ENCODE data around the gene TEX29.
A peak's percentile ranks its signal among the peaks of the same experiment; 100 is the strongest.

TEX29 gene

DNA sequence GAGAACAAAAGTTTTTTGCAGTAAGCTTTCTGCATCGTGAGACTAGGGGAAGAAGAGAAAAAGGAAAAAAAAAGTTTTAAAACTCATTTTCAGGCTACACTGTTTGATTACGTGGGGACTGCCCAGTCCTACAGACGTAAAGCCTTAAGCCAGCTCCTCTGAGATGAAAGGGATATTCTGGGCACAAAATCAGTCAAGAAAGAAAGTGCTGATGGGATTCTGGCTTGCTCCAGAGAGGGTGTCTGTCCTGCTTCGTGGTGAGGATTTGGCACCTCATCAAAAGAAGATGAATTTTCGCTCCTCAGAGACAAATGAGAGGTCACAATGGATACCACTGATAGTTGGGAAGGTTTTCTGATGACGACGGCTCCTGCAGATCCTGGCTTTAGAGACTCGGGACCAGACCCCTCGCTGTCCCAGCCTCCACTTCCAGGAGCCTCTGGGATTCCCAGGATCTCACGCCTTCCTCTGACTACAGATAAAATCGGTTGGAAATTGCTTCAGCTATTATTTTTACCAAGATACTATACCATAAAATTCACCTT is 9.7 kb downstream of the TEX29 start:
- H3K9me3 ChIP-seq, result no peaks in the 10 kb centered on the region
- in situ Hi-C loops (cut with MboI; ENCODE audit: low sequenced_read_pairs), result no loop called here
- H3K4me3 ChIP-seq, result no peak overlapping the region
- peaks cover 11% of the 10 kb centered on the region for H3K27me3 ChIP-seq (ENCODE audit: low read depth)
- no peaks in the 10 kb centered on the region for H3K4me1 ChIP-seq
- no peak for DNase-seq (ENCODE audit: low spot score in 2 of 2)
- H3K36me3 ChIP-seq (replicated peaks), result no peaks in the 10 kb centered on the region

DNA sequence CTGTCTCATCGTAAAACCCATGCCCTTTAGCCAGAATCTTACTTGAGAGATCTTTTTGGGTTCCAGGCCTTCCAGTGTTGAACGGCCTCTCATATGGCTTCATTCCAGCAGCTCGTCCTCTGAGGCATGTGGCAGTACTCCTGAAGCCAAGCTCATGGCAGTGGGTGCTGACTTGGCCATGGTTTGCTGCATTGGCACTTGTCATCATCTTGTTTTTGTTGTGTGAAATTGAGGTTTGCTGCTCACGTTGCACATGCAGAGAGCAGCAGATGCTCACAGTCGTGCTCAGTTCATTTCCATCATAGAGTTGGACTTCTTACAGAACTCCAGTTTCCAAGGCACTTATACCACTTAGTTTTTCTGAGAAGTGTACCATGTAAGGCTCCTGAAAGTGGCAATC is 14.9 kb downstream of the TEX29 start:
- peaks cover 11% of the 10 kb centered on the region for H3K27me3 ChIP-seq (ENCODE audit: low read depth)
- no peaks in the 10 kb centered on the region for H3K9me3 ChIP-seq
- peaks cover 10% of the 10 kb centered on the region for H3K4me1 ChIP-seq
- no peak for DNase-seq (ENCODE audit: low spot score in 2 of 2)
- H3K36me3 ChIP-seq (replicated peaks), result no peaks in the 10 kb centered on the region
- no peak overlapping the region for H3K4me3 ChIP-seq
- in situ Hi-C loops (cut with MboI; ENCODE audit: low sequenced_read_pairs), result no loop called here

DNA sequence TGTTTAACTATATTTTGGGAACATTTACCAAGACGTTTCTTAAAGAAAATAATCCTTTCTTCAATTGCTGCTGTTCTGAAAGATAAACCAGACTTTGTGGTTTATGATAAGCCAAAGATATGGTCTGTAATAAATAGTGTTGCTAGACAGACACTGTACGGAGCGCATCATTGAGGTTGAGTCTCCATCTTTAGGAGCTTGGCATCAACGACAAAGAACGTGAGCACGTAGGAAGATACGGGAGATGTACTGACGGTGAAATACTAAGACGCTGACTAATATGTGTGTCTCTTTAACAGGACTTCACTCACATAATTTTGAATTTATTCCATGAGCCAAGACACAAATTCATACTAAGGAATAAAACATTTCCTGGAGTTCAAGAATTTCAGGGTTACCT is 16.2 kb downstream of the TEX29 start:
- in situ Hi-C loops (cut with MboI; ENCODE audit: low sequenced_read_pairs), result no loop called here
- Histone ChIP-seq H3K9me3 (no peaks in the 10 kb centered on the region), H3K4me3 (no peak overlapping the region), H3K27me3 (ENCODE audit: low read depth) (peaks cover 11% of the 10 kb centered on the region), H3K4me1 (peaks cover 10% of the 10 kb centered on the region), H3K36me3 (replicated peaks) (no peaks in the 10 kb centered on the region)
- DNase-seq (ENCODE audit: low spot score in 2 of 2), result peak in 1 of 2 experiments; percentile 1

DNA sequence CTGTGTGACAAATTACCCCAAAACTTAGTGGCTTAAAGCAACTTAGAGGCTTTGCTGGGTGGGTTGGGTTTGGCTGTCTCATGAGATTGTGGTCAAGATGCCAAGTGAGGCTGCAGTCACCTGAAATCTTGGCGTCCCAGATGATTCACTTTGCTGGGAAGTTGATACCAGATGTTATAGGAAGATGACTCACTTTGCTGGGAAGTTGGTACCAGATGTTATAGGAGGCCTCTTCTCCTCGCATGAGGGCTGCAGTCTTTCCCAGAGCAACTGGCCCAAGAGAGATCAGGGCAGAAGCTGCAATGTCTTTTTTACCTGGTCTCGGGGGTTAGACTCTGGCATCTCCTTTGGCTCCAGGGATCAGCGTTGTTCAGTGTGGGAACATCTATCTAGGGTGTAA is 16.8 kb downstream of the TEX29 start:
- Histone ChIP-seq H3K27me3 (ENCODE audit: low read depth) (peaks cover 11% of the 10 kb centered on the region), H3K9me3 (no peaks in the 10 kb centered on the region), H3K4me1 (peaks cover 10% of the 10 kb centered on the region), H3K4me3 (no peak overlapping the region), H3K36me3 (replicated peaks) (no peaks in the 10 kb centered on the region)
- no peak for DNase-seq (ENCODE audit: low spot score in 2 of 2)
- in situ Hi-C loops (cut with MboI; ENCODE audit: low sequenced_read_pairs), result no loop called here

DNA sequence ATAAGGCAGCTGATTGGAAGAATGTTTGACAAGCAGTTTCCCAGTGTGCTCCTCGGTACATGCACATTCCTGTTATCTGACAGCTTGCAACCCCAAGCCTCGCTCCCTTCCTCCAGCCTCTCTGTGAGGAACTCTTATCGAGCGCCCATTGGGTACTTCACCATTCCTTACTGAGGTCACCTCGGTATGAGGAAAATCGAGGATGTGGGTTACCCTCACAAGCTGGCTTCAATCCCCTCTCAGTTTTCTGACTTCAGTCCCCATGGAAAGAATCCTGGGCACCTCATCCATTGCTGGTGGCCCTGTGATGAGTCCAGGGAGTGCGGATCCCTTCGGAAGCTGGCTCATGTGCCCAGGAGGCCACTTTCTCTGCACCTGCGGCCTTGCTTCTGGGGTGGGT is 17.3 kb downstream of the TEX29 start:
- in situ Hi-C loops (cut with MboI; ENCODE audit: low sequenced_read_pairs), result no loop called here
- Histone ChIP-seq H3K27me3 (ENCODE audit: low read depth) (peaks cover 7% of the 10 kb centered on the region), H3K36me3 (replicated peaks) (no peaks in the 10 kb centered on the region), H3K4me3 (no peak overlapping the region), H3K4me1 (peaks cover 10% of the 10 kb centered on the region), H3K9me3 (no peaks in the 10 kb centered on the region)
- peak in 1 of 2 experiments; percentile 3 for DNase-seq (ENCODE audit: low spot score in 2 of 2)

DNA sequence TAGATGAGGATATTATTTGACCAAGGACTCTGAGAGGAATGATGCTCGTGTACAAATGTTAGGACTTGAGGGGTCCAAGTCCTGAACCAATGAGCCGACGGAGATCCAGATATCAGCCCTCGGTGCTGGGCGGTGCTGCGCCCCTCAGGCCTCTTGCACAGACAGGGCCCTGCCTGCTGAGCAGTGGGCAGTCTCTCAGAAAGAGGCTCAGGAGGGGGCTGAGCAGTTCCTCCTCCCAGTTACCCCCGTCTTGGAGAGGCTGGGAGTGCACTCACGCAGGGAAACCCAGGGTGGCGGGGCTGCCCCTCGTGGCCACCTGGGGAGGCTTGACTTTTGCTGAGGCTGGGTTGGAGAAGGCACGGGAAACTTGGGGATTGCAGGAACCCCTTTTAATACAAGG is 18.4 kb downstream of the TEX29 start:
- H3K4me3 ChIP-seq, result no peak overlapping the region
- peak in 1 of 2 experiments; percentile 5 for DNase-seq (ENCODE audit: low spot score in 2 of 2)
- H3K36me3 ChIP-seq (replicated peaks), result no peaks in the 10 kb centered on the region
- peaks cover 2% of the 10 kb centered on the region; the same call in 1 of the 2 replicates for H3K27me3 ChIP-seq (ENCODE audit: low read depth)
- H3K4me1 ChIP-seq, result peaks cover 10% of the 10 kb centered on the region
- H3K9me3 ChIP-seq, result no peaks in the 10 kb centered on the region
- in situ Hi-C loops (cut with MboI; ENCODE audit: low sequenced_read_pairs), result no loop called here

DNA sequence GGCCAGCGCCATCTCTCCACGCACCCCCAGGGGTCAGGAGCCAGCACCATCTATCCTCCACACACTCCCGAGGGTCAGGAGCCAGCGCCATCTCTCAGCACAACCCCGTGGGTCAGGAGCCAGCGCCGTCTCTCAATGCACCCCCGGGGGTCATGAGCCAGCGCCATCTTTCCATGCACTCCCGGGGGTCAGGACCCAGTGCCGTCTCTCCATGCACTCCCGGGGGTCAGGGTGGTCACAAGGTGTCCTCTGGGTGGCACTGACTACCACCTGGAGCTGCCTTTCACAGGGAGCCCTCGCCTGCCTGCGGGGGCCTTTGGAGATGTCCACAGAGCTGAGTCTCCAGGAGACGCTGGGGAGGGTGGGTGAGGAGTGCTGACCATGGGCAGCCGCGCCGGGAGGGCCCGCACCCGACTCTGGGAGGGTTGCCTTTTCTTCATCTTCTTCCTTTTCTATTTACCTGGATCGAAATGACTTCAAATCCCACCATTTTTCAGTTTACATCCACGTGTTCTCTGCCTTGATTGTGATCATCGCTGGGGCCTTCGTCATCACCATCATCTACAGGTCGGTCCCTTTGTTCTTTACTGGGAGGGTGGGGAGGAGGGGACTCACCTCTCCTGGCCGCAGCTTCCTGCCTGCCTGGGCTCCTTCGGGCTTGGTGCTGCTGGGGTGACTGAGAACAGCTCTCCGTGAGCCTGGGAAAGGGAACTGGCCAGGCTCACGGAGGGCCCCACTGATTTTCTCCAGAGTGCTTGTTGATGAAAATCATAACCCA is 19.1 kb downstream of the TEX29 start:
- Histone ChIP-seq H3K4me3 (no peak overlapping the region), H3K36me3 (replicated peaks) (no peaks in the 10 kb centered on the region), H3K4me1 (peaks cover 10% of the 10 kb centered on the region), H3K27me3 (ENCODE audit: low read depth) (peaks cover 4% of the 10 kb centered on the region; the same call in 1 of the 2 replicates), H3K9me3 (no peaks in the 10 kb centered on the region)
- in situ Hi-C loops (cut with MboI; ENCODE audit: low sequenced_read_pairs), result loop anchor here (5.0 kb wide), 1 partner anchor 53 kb away; no protein-coding TSS in a partner anchor
- peak in 1 of 2 experiments; percentile 0 for DNase-seq (ENCODE audit: low spot score in 2 of 2)

DNA sequence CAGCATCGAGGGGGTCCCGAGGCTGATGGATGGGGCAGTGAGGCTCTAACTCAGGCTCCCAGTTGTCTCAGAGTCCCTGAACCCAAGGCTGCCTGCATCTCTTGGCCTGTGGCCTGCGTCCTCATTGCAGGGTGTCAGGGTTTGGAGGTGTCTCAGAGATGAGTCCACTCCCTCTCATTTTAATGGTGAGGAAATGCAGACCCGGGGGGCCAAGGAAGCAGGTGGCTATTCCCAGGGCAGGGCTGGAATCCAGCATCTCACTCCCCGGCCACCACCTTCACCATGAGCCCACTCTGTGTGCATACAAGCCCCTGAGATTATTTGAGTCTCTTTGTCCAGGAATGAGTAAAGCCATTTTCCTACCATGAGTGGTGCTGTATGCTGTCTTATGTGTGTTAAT is 21.4 kb downstream of the TEX29 start:
- Histone ChIP-seq H3K9me3 (no peaks in the 10 kb centered on the region), H3K36me3 (replicated peaks) (no peaks in the 10 kb centered on the region), H3K4me3 (no peak overlapping the region), H3K4me1 (peaks cover 1% of the 10 kb centered on the region), H3K27me3 (ENCODE audit: low read depth) (0 out of 2 replicates have a peak, but pooled peaks cover 2% of the 10 kb centered on the region)
- in situ Hi-C loops (cut with MboI; ENCODE audit: low sequenced_read_pairs), result loop anchor here (5.0 kb wide), 1 partner anchor 50 kb away; no protein-coding TSS in a partner anchor
- DNase-seq (ENCODE audit: low spot score in 2 of 2), result no peak

DNA sequence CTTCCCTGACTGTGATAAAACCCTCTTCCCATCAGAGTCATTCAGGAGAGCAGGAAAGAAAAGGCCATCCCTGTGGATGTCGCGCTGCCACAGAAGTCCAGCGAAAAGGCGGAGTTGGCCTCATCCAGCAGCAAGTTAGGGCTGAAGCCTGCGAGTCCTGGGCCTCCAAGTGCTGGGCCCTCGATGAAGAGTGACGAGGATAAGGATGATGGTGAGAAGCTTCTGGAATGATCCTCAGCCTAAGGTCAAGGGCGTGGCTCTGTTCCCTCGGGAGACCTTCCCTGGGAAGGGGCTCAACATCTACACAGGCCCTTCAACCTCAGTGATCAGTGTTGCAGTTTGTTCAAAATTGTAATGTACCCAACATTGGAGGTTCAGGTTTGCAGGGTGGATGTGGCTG is 22.3 kb downstream of the TEX29 start:
- Histone ChIP-seq H3K36me3 (replicated peaks) (no peaks in the 10 kb centered on the region), H3K4me3 (no peak overlapping the region), H3K4me1 (no peaks in the 10 kb centered on the region), H3K27me3 (ENCODE audit: low read depth) (0 out of 2 replicates have a peak, but pooled peaks cover 2% of the 10 kb centered on the region), H3K9me3 (no peaks in the 10 kb centered on the region)
- in situ Hi-C loops (cut with MboI; ENCODE audit: low sequenced_read_pairs), result loop anchor here (5.0 kb wide), 1 partner anchor 50 kb away; no protein-coding TSS in a partner anchor
- no peak for DNase-seq (ENCODE audit: low spot score in 2 of 2)

DNA sequence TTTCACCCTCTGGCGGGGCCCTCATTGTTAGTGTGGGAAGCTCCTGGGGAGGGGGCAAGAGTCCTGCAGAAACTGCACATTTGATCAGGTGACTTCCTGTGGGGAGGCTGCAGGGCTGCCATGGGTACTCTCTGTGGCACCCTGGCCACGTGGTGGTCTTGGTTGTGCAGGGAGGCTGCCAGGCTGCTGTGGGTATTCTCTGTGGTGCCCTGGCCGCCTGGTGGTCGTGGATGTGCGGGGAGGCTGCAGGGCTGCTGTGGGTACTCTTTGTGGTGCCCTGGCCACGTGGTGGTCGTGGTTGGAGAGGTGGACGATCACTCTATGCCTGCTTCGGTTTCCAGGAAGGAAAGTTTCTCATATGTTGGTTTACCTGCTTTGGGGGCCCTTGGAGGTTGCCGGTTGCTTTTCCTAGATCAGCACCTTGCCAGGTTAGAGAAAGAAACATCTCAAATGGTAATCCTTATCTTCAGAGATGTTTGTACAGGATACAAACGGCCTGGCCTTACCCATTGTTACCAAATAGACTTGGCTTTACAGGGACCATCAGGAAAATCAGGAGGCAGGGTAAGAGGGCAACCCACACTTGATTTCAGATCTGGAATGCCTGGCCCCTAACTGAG is 22.9 kb downstream of the TEX29 start:
- no peaks in the 10 kb centered on the region for H3K4me1 ChIP-seq
- DNase-seq (ENCODE audit: low spot score in 2 of 2), result no peak
- 0 out of 2 replicates have a peak, but pooled peaks cover 2% of the 10 kb centered on the region for H3K27me3 ChIP-seq (ENCODE audit: low read depth)
- no peak overlapping the region for H3K4me3 ChIP-seq
- in situ Hi-C loops (cut with MboI; ENCODE audit: low sequenced_read_pairs), result loop anchor here (5.0 kb wide), 1 partner anchor 49 kb away; no protein-coding TSS in a partner anchor
- H3K36me3 ChIP-seq (replicated peaks), result no peaks in the 10 kb centered on the region
- H3K9me3 ChIP-seq, result no peaks in the 10 kb centered on the region

DNA sequence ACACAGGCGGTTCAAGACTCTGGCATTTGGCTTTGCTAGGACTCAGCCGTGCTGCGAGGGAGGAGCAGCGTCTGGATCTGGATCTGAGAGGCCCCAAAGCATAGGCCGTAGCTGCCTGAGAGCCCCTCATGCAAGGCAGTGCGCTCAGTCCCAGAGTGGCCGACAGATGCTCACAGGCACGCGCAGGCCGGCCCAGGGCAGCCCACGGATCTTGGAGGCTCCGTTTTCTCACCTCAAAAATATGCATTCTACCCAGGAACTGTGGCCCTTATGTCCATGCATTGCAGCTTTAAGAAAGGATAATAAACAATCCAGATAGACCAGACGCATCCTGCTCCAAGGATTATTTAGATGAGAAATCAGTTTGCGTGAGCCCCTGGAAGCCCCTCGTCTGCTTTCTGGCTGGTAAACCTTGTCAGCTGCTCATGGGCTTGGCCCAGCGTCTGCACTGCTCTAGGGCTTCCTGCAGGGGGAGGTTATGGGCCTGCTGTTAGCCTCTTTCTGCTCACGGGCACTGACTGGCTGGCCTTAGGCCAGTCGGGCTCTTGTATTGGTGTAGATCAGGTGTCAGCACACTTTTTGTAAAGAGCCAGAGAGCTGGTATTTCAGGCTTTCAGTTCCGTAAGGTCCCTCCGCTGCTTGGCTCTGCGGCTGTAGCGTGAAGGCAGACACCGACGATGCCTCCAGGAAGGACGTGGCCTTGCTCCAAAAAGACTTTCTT is 24.2 kb downstream of the TEX29 start:
- DNase-seq (ENCODE audit: low spot score in 2 of 2), result peak; percentile 17 to 59
- Histone ChIP-seq H3K4me1 (no peaks in the 10 kb centered on the region), H3K9me3 (no peaks in the 10 kb centered on the region), H3K27me3 (ENCODE audit: low read depth) (0 out of 2 replicates have a peak, but pooled peaks cover 2% of the 10 kb centered on the region), H3K4me3 (no peak overlapping the region), H3K36me3 (replicated peaks) (no peaks in the 10 kb centered on the region)
- in situ Hi-C loops (cut with MboI; ENCODE audit: low sequenced_read_pairs), result loop anchor here (5.0 kb wide), 1 partner anchor 48 kb away; no protein-coding TSS in a partner anchor

DNA sequence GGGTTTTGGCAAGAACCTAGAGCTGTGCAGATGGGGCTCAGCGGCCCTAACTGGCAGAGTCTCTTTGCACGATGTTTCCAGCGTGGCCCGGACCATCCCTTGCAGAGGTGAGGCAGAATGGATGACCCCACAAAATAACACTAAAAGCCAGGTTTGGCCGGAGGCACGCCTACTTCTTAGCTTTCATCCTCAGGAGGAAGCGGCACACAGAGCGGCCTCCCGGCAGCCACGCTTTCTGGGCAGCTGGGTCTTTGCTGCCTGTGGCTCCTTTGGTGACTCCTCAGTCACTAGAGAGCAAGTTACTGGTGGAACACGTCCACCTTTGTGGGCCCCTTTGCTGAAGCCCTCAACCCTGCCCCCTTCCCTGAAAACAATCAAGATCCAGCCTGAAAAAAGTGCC is 25.2 kb downstream of the TEX29 start:
- H3K4me1 ChIP-seq, result no peaks in the 10 kb centered on the region
- in situ Hi-C loops (cut with MboI; ENCODE audit: low sequenced_read_pairs), result no loop called here
- no peak for DNase-seq (ENCODE audit: low spot score in 2 of 2)
- no peaks in the 10 kb centered on the region for H3K9me3 ChIP-seq
- no peak overlapping the region for H3K4me3 ChIP-seq
- no peaks in the 10 kb centered on the region for H3K36me3 ChIP-seq (replicated peaks)
- peaks cover 2% of the 10 kb centered on the region; the same call in 1 of the 2 replicates for H3K27me3 ChIP-seq (ENCODE audit: low read depth)

DNA sequence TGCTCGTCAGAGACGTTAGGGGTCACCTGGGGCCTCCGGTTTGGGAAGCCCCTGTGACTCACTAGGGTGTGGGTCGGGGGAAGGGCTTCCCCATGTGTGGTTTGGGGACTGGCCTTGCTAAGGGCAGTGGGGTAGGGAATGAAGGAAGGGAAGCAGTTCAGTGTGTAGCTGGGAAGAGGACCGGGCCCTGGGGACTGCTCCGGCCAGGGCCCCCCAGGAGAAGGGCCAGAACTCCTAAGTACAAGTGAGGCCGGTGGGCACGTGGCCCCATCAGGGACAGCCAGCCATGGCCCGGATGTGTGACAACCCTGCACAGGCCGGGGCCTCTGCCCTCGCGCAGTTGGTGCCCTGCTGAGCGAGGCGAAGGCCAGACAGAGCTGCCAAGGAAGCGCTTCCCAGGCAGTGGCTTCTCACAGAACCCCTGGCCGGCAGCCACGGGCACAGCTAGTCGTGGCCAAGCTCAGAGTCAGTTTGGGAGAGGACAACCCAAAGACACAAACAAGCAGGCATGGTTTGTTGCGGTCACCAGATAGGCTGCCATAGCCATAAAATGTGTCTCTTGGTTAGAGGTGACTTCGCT is 25.7 kb downstream of the TEX29 start:
- Histone ChIP-seq H3K9me3 (no peaks in the 10 kb centered on the region), H3K36me3 (replicated peaks) (no peaks in the 10 kb centered on the region), H3K4me1 (no peaks in the 10 kb centered on the region), H3K4me3 (no peak overlapping the region), H3K27me3 (ENCODE audit: low read depth) (peaks cover 2% of the 10 kb centered on the region; the same call in 1 of the 2 replicates)
- in situ Hi-C loops (cut with MboI; ENCODE audit: low sequenced_read_pairs), result no loop called here
- DNase-seq (ENCODE audit: low spot score in 2 of 2), result no peak

All from HAP-1 (cell line).